ENCODE data around the gene EEF1B2. TPM values are rescaled to one million over a fixed set of nuclear protein-coding genes. Genes with fewer than 3 reads are reported as not detected.
A peak's percentile ranks its signal among the peaks of the same experiment; 100 is the strongest.

The EEF1B2 gene
- total and polyA plus RNA-seq, 2 of the 13 experiments (the other 11 are each of a cell fraction or from before 2014, with no cell fraction given) = 1,284 to 1,731 TPM

DNA sequence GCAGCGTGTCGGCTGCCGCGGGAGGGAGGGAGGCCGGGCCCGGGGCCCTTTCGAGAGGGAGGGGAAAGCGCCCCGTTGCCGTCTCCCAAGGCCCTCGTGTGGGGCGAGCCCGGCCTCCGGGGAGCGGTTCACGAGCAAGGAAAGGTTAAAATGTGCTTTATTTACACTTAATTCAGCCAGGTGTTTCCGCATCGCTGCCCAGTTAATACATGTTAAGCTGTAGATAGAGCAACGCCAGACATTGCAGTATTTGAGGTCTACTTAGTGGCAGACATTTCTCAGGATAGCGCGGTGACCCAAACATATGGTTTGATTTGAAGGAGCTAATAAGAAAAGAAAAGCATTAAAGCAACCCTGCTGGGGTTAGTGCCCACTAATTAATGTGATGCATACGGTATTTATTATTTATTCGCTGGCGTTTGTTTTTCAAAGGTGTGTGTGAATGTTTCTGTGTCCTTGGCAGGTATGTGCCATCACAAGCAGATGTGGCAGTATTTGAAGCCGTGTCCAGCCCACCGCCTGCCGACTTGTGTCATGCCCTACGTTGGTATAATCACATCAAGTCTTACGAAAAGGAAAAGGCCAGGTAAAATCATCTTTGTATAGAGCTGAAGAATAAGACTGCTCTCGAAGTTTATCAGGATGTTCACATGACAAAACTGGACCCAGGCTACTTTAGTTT lies 571 bp downstream of the EEF1B2 start (continued):
- TF ChIP-seq, protein P1, sequence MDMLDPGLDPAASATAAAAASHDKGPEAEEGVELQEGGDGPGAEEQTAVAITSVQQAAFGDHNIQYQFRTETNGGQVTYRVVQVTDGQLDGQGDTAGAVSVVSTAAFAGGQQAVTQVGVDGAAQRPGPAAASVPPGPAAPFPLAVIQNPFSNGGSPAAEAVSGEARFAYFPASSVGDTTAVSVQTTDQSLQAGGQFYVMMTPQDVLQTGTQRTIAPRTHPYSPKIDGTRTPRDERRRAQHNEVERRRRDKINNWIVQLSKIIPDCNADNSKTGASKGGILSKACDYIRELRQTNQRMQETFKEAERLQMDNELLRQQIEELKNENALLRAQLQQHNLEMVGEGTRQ (IDR thresholded peaks at IDR 0.05; ENCODE audit: low read depth, low read length) = no peak
- TF ChIP-seq, protein P1 (CRISPR knock-in tag; IDR thresholded peaks at IDR 0.05; ENCODE audit: borderline replicate concordance) = no peak
- TF ChIP-seq WIZ (CRISPR knock-in tag; IDR thresholded peaks at IDR 0.05) (no peak), ZFAT (CRISPR knock-in tag; conservative IDR thresholded peaks at IDR 0.05) (no peak), GFI1 (CRISPR knock-in tag; IDR thresholded peaks at IDR 0.05; ENCODE audit: borderline replicate concordance) (peak; percentile 12; the same call in 1 of the 2 replicates), ZKSCAN8 (CRISPR knock-in tag; IDR thresholded peaks at IDR 0.05; ENCODE audit: borderline replicate concordance) (no peak), ASH2L (IDR thresholded peaks at IDR 0.05; ENCODE audit: insufficient read length, low read depth, low read length) (peak; percentile 6), ZNF737 (CRISPR knock-in tag; IDR thresholded peaks at IDR 0.05; ENCODE audit: borderline replicate concordance) (no peak), ZFP36L2 (CRISPR knock-in tag; IDR thresholded peaks at IDR 0.05) (no peak), ATRX (CRISPR knock-in tag; IDR thresholded peaks at IDR 0.05; ENCODE audit: borderline replicate concordance) (no peak), SUZ12 (IDR thresholded peaks at IDR 0.05; ENCODE audit: low read depth, low read length) (no peak)
- TF ChIP-seq, protein P2, sequence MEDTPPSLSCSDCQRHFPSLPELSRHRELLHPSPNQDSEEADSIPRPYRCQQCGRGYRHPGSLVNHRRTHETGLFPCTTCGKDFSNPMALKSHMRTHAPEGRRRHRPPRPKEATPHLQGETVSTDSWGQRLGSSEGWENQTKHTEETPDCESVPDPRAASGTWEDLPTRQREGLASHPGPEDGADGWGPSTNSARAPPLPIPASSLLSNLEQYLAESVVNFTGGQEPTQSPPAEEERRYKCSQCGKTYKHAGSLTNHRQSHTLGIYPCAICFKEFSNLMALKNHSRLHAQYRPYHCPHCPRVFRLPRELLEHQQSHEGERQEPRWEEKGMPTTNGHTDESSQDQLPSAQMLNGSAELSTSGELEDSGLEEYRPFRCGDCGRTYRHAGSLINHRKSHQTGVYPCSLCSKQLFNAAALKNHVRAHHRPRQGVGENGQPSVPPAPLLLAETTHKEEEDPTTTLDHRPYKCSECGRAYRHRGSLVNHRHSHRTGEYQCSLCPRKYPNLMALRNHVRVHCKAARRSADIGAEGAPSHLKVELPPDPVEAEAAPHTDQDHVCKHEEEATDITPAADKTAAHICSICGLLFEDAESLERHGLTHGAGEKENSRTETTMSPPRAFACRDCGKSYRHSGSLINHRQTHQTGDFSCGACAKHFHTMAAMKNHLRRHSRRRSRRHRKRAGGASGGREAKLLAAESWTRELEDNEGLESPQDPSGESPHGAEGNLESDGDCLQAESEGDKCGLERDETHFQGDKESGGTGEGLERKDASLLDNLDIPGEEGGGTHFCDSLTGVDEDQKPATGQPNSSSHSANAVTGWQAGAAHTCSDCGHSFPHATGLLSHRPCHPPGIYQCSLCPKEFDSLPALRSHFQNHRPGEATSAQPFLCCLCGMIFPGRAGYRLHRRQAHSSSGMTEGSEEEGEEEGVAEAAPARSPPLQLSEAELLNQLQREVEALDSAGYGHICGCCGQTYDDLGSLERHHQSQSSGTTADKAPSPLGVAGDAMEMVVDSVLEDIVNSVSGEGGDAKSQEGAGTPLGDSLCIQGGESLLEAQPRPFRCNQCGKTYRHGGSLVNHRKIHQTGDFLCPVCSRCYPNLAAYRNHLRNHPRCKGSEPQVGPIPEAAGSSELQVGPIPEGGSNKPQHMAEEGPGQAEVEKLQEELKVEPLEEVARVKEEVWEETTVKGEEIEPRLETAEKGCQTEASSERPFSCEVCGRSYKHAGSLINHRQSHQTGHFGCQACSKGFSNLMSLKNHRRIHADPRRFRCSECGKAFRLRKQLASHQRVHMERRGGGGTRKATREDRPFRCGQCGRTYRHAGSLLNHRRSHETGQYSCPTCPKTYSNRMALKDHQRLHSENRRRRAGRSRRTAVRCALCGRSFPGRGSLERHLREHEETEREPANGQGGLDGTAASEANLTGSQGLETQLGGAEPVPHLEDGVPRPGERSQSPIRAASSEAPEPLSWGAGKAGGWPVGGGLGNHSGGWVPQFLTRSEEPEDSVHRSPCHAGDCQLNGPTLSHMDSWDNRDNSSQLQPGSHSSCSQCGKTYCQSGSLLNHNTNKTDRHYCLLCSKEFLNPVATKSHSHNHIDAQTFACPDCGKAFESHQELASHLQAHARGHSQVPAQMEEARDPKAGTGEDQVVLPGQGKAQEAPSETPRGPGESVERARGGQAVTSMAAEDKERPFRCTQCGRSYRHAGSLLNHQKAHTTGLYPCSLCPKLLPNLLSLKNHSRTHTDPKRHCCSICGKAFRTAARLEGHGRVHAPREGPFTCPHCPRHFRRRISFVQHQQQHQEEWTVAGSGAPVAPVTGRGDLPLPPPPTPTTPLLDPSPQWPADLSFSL (CRISPR knock-in tag; IDR thresholded peaks at IDR 0.05) = no peak
- TF ChIP-seq, protein P3, sequence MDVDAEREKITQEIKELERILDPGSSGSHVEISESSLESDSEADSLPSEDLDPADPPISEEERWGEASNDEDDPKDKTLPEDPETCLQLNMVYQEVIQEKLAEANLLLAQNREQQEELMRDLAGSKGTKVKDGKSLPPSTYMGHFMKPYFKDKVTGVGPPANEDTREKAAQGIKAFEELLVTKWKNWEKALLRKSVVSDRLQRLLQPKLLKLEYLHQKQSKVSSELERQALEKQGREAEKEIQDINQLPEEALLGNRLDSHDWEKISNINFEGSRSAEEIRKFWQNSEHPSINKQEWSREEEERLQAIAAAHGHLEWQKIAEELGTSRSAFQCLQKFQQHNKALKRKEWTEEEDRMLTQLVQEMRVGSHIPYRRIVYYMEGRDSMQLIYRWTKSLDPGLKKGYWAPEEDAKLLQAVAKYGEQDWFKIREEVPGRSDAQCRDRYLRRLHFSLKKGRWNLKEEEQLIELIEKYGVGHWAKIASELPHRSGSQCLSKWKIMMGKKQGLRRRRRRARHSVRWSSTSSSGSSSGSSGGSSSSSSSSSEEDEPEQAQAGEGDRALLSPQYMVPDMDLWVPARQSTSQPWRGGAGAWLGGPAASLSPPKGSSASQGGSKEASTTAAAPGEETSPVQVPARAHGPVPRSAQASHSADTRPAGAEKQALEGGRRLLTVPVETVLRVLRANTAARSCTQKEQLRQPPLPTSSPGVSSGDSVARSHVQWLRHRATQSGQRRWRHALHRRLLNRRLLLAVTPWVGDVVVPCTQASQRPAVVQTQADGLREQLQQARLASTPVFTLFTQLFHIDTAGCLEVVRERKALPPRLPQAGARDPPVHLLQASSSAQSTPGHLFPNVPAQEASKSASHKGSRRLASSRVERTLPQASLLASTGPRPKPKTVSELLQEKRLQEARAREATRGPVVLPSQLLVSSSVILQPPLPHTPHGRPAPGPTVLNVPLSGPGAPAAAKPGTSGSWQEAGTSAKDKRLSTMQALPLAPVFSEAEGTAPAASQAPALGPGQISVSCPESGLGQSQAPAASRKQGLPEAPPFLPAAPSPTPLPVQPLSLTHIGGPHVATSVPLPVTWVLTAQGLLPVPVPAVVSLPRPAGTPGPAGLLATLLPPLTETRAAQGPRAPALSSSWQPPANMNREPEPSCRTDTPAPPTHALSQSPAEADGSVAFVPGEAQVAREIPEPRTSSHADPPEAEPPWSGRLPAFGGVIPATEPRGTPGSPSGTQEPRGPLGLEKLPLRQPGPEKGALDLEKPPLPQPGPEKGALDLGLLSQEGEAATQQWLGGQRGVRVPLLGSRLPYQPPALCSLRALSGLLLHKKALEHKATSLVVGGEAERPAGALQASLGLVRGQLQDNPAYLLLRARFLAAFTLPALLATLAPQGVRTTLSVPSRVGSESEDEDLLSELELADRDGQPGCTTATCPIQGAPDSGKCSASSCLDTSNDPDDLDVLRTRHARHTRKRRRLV (CRISPR knock-in tag; IDR thresholded peaks at IDR 0.05) = no peak
- TF ChIP-seq, protein P4, sequence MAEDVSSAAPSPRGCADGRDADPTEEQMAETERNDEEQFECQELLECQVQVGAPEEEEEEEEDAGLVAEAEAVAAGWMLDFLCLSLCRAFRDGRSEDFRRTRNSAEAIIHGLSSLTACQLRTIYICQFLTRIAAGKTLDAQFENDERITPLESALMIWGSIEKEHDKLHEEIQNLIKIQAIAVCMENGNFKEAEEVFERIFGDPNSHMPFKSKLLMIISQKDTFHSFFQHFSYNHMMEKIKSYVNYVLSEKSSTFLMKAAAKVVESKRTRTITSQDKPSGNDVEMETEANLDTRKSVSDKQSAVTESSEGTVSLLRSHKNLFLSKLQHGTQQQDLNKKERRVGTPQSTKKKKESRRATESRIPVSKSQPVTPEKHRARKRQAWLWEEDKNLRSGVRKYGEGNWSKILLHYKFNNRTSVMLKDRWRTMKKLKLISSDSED (CRISPR knock-in tag; IDR thresholded peaks at IDR 0.05) = no peak
